ENCODE data around the gene TNRC6A.
A peak's percentile ranks its signal among the peaks of the same experiment; 100 is the strongest.
"Not testable (repeated sequence)": the region's sequence is repeated elsewhere in the genome, so short reads cannot be mapped to it uniquely, and the experiment has no call there.

Gene TNRC6A

GRCh38 chr16:24729243-24729950 is at the start of gene TNRC6A:
TSS of gene TNRC6A (plus strand) at chr16:24729651. CDS start at chr16:24729842, 191 bp downstream.
- peak; percentile 92 for DNase-seq

GRCh38 chr16:24681793-24682192 is 47.7 kb upstream of the TNRC6A start:
- DNase-seq, result no peak

- DNase-seq, result no peak
Measured at GRCh38 chr16:24683250-24683649, 46.2 kb upstream of the TNRC6A start.

DNA sequence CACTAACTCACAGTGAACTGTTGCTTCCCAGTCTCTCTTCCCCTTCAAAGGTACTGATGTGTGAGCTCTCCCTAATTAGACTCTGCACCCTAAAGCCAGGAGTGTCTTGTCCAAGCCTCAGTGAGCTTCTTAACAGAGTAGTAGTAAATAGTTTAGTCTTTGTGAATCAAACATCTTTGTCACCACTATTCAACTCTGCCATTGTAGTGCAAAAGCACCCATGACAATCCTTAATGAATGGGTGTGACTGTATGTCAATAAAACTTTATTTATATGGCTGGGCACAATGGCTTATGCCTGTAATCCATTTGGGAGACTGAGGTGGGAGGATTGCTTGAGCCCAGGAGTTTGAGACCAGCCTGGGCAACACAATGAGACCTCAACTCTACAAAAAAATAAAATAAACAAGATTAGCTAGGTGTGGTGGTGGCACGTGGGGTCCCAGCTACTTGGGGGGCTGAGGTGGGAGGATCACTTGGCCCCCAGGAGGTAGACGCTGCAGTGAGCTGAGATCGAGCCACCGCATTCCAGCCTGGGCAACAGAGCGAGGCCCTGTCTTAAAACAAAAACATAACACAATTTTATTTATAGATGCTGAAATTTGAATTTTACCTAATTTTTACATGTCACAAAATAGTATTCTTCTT is 45.5 kb upstream of the TNRC6A start:
- DNase-seq, result no peak

DNA sequence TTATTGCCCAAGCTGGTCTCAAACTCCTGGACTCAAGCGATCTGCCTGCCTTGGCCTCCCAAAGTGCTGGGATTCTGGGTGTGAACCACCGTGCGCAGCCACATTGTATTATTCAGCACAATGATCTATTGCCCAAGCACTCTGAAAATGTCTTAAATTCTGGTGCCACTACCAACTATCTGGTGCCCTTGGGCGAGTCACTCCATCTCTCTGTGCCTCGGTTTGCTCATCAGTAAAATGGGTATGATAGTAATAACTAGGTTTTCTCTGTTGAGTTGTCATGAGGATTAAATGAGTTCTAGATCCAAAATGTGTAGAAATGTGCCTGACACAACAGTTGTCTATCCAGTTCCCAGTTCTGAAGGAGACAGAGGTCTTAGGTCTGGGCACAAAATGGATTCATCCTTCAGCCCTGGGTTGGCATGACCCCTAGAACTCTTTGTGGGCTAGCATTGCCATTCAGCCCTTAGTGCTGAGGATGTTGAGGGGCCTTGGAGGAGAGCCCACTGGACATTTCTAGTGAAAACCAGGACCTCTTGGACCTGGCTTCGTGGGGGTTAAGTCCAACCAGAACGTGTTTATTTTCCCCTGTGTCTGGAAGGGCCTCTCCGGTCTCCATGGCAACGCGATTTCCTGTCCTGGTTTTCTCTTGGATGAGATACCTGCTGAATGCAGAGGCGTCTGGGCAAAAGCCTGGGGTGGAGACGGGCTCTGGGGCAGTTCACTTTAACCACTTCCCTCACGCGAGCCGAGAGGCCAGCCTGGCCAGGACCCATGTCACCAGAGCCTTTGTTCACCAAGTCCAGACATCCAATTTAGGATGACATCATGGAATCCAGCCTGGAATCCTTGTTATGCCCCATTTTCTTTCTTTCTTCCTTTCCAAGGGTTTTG is 43.7 kb upstream of the TNRC6A start:
- no peak for DNase-seq

DNA sequence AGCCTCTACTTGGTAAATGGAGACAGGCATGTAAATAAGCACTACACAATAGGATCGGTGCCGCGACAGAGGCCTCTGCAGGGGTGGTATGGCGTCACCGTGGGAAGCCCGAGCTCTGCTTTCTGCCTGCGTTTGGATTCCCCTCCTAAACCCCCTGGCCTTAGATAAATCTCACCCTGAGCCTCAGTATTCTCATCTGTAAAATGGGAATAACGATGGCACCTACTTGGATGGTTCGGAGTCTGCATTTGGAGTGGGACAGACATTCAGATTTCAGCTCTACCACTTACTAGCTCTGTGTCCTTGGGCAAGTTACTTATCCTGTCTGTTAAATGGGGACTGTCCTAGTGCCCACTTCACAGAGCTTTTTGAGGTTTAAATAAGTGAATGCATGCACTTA is 42.8 kb upstream of the TNRC6A start:
- no peak for DNase-seq

GRCh38 chr16:24688359-24688758 is 41.1 kb upstream of the TNRC6A start:
- no peak for DNase-seq

DNA sequence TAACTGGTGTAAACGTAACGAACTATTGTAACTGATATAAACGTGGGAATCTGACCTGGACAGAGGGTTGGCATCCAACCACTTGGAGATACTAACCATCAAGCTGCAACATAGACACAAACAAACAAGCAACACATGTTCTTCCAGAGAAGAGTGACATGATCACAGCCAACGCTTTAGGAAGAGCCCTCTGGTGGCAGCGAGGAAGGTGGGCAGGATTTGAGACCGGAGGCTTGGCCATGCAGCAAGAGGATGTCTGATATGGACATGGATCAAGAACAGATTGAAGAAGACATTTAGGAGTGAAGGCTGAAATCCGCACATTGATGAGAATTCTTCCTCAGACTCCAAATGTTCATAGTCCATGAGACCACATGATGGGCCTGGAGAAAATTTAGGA is 40.3 kb upstream of the TNRC6A start:
- DNase-seq, result no peak

DNA sequence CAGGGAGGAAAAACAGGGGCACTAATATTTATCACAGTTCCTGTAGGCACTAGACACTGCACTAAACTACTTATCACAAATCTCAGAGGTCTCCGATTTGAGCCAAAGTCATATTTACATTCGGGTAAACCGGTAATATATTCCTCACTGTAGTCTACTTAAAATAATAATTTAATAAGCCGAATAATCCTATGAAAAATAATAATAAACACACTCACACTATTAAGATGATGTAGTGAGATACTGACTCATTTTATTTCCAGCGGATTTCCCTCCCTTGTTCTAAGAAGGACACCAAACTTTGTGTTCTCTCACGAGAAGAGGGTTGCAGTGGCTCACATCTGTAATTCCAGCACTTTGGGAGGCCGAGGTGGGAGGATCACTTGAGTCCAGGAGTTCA is 36.6 kb upstream of the TNRC6A start:
- no peak for DNase-seq

- no peak for DNase-seq
Measured at GRCh38 chr16:24694931-24695330, 34.5 kb upstream of the TNRC6A start.

DNA sequence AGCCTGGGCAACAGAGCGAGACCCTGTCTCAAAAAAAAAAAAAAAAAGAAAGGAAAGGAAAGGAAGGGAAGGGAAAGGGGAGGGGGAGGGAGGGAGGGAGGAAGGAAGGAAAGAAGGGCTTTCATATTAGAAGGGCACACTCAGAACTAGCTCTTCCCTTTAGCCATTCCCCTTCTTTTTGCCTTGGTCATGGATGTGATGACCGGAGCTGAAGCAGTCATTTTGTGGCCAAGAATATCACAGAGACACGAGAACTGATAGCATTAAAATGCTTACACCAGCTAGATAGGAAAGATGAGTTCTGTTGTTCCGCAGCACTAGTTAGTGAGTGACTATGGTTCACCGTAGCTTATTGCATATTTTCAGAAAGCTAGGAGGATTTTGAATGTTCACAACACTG is 32.8 kb upstream of the TNRC6A start:
- DNase-seq, result no peak

GRCh38 chr16:24698308-24698707 is 31.1 kb upstream of the TNRC6A start:
- DNase-seq, result no peak

DNA sequence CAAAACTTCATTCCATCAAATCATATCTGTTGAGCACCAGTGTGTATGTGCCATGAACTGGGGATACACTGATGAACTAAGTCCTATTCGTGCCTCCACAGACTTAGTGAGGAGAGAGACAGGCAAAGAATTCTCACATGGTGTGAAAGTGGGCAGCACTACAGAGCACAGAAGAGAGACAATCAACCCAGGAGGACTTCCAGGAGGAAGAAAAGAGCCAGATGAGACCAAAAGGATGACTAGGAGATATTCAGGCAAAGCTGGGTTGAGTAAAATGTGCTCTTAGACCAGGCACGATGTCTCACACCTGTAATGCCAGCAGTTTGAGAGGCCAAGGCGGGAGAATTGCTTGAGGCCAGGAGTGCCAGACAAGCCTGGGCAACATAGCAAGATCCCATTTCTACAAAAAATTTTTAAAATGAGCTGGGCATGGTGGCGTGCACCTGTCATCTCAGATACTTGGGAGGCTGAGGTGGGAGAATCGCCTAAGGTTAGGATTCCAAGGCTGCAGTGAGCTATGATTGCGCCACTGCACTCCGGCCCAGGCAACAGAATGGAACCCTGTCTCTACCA is 30.2 kb upstream of the TNRC6A start:
- DNase-seq, result no peak

DNA sequence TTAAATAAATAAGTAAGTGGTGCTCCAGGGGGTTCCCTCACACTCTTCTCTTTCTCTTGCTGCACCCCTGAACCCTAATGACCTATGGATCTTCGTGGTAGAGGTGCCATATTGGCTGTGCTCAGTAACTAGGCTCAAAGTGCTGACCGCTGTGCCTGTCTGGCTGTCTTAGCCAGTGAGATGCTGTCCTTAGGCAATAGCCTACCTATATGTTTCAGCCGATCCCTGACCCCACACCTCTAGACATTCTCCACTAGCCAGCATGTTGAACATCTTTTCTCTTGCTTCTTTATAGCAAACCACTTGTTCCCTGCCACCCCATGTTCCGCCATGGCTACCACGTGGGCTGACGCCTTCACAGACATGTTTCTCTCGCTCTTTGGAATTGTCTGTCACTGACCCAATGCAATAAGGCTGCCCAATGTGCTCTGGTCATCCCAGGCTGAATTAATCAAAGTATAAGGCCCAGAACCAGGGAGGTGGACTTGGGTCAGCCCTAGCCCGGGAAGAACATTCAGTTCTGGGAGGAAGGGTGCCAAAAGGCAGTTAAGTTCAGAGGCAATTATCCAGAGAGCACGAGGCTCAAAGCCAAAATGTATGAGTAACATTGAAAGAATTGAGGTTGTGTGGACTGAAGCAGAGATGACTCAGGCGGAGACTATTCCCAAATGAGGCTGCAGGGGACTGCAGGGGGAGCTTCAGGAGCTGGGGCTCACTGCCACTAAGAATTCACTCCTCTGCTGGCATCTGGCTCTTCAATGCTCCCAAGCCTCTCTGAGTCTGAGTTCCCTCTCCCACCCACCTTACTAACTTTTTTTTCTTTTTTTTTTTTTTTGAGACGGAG is 28.7 kb upstream of the TNRC6A start:
- no peak for DNase-seq

GRCh38 chr16:24701521-24701951 is 27.9 kb upstream of the TNRC6A start:
- no peak for DNase-seq

- not testable (repeated sequence) for DNase-seq
Measured at GRCh38 chr16:24707760-24708159, 21.7 kb upstream of the TNRC6A start.

GRCh38 chr16:24713379-24713778 is 16.1 kb upstream of the TNRC6A start:
- no peak for DNase-seq

- DNase-seq, result no peak
Measured at GRCh38 chr16:24717411-24717810, 12.0 kb upstream of the TNRC6A start.

DNA sequence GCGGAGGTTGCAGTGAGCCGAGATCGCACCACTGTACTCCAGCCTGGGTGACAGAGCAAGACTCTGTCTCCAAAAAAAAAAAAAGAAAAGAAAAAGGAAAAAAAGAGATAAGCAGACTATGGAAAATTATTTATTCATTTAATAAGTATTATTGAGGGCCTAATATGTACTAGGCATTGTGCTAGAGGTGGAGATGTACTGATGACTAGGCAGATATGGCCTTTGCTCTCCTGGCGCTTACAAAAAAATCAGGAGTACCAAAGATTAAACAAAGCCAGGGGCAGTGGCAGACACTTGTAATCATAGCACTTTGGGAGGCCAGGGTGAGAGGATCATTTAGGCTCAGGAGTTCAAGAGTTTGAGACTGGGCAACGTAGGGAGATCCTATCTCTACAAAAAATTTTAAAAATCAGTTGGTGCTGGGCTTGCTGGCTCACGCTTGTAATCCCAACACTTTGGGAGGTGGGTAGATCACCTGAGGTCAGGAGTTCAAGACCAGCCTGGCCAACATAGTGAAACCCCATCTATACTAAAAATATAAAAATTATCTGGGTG is 10.4 kb upstream of the TNRC6A start:
- DNase-seq, result no peak

- peak; percentile 63 for DNase-seq
Measured at GRCh38 chr16:24721830-24722238, 7.6 kb upstream of the TNRC6A start.

DNA sequence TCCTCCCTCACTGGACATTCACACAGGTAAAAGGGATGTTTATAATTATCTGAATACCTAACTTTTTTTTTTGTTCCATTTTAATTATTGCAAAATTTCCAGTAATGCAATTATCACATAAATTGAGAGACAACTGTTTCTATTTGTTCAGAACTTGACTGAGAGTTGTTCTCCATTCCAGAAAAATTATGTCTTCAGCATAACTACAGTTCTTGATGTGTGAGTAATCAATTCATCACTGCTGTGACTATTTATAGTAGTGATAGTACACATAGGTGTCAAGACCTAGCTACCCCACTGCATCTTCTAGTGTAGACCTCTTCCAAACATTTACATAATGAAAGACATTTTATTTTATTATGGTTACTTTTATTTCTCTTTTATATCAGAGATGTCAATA is 5.8 kb upstream of the TNRC6A start:
- no peak for DNase-seq

- DNase-seq, result no peak
Measured at GRCh38 chr16:24728011-24728410, 1.4 kb upstream of the TNRC6A start.

All from activated CD4-positive, alpha-beta T cell treated with anti-CD3 and anti-CD28 coated beads, Interleukin-2, Interleukin-6, amounts not matched to agents 100 ng/mL and 50 ng/mL, durations not matched to agents 16 hours and 8 hours (primary cell).